GM21528 (cell line): ENCODE data around the gene SDE2.

Source experiments
- ATAC-seq: cut with Tn5 transposase; IDR thresholded peaks from one replicate; pipeline ENCODE4 v1.9.1; 2021; ENCODE audit warnings: mild to moderate bottlenecking, moderate library complexity; ENCODE audit not compliant: unreplicated experiment, low FRiP score

Gene SDE2

GRCh38 chr1:225999227-225999911 lies at the start of gene SDE2:
Gene SDE2, minus strand, starts transcription at chr1:225999343. Its CDS starts 31 bp downstream, at chr1:225999312.
- ATAC-seq, result peak; percentile 81

GRCh38 chr1:226048886-226049285 lies 49.7 kb upstream of the SDE2 start:
- ATAC-seq, result no peak

- ATAC-seq, result no peak
These were observed 48.4 kb upstream of the SDE2 start for GRCh38 chr1:226047495-226047894.

GRCh38 chr1:226046240-226046639 lies 47.1 kb upstream of the SDE2 start:
- ATAC-seq, result no peak

GRCh38 chr1:226044514-226045101 lies 45.5 kb upstream of the SDE2 start:
- no peak for ATAC-seq

GRCh38 chr1:226041419-226041818 lies 42.3 kb upstream of the SDE2 start:
- no peak for ATAC-seq

GRCh38 chr1:226038661-226039060 lies 39.5 kb upstream of the SDE2 start:
- ATAC-seq, result no peak

- no peak for ATAC-seq
These were observed 36.8 kb upstream of the SDE2 start for GRCh38 chr1:226035915-226036314.

GRCh38 chr1:226034482-226034881 lies 35.3 kb upstream of the SDE2 start:
- ATAC-seq, result no peak

GRCh38 chr1:226033991-226034390 lies 34.8 kb upstream of the SDE2 start:
- ATAC-seq, result no peak

- no peak for ATAC-seq
These were observed 34.4 kb upstream of the SDE2 start for GRCh38 chr1:226033582-226033981.

GRCh38 chr1:226029568-226030225 lies 30.6 kb upstream of the SDE2 start:
- peak; percentile 10 for ATAC-seq

GRCh38 chr1:226029093-226029496 lies 30.0 kb upstream of the SDE2 start:
- ATAC-seq, result peak; percentile 91

- no peak for ATAC-seq
These were observed 28.5 kb upstream of the SDE2 start for GRCh38 chr1:226027538-226028217.

GRCh38 chr1:226026833-226027232 lies 27.7 kb upstream of the SDE2 start:
- ATAC-seq, result no peak

- ATAC-seq, result no peak
These were observed 24.6 kb upstream of the SDE2 start for GRCh38 chr1:226023735-226024134.

- no peak for ATAC-seq
These were observed 22.7 kb upstream of the SDE2 start for GRCh38 chr1:226021801-226022200.

GRCh38 chr1:226021401-226021800 lies 22.3 kb upstream of the SDE2 start:
- ATAC-seq, result no peak

- no peak for ATAC-seq
These were observed 20.4 kb upstream of the SDE2 start for GRCh38 chr1:226019572-226019971.

- no peak for ATAC-seq
These were observed 17.9 kb upstream of the SDE2 start for GRCh38 chr1:226017070-226017469.

- no peak for ATAC-seq
These were observed 10.5 kb upstream of the SDE2 start for GRCh38 chr1:226009650-226010044.
